ENCODE data around the gene DCK. TPM values are rescaled to one million over a fixed set of nuclear protein-coding genes. Genes with fewer than 3 reads are reported as not detected.

Gene DCK
- total RNA-seq, 1 experiment from 2014 or later, result 8.0 TPM

- H3K9me3 Mint-ChIP-seq (ENCODE audit: unreplicated experiment), result no peaks in the 10 kb centered on the region
- H3K4me3 Mint-ChIP-seq (ENCODE audit: unreplicated experiment), result peak overlapping the region; percentile 85
- no peak for TF ChIP-seq CTCF (IDR thresholded peaks at IDR 0.05; ENCODE audit: unreplicated experiment)
- POLR2A ChIA-PET, result interaction anchor here (0.7 to 2.2 kb wide), 10 partner anchors 10 to 470 kb away, joined by 3 to 20 read pairs (median 4); partner anchors contain the start of genes GRSF1 and UTP3
- BruUV-seq (replicated peaks), result no TSS peak
- intact Hi-C loops (cut with micrococcal nuclease), result loop anchor here (5.0 kb wide), 2 partner anchors 90 to 305 kb away; partner anchors contain the start of genes MOB1B and UTP3
- no peaks in the 10 kb centered on the region for H3K27me3 Mint-ChIP-seq (ENCODE audit: insufficient read depth, unreplicated experiment)
- DNase-seq (ENCODE audit: unreplicated experiment), result peak; percentile 42
- peaks cover 7% of the 10 kb centered on the region for H3K36me3 Mint-ChIP-seq (ENCODE audit: insufficient read depth, unreplicated experiment)
- peaks cover 24% of the 10 kb centered on the region for H3K4me1 Mint-ChIP-seq (ENCODE audit: insufficient read depth, unreplicated experiment)
- H3K27ac Mint-ChIP-seq (ENCODE audit: low read depth, unreplicated experiment), result peak overlapping the region; percentile 85
- CTCF ChIA-PET, result no interaction called here
Measured at GRCh38 chr4:70992391-70992881, 1.0 kb upstream of the DCK start.

GRCh38 chr4:70994069-70994366 is 569 bp downstream of the DCK start:
- CTCF ChIA-PET, result interaction anchor here (0.6 to 2.0 kb wide), 7 partner anchors 15 to 1824 kb away, joined by 3 to 11 read pairs (median 4); partner anchors contain the start of genes MOB1B and UTP3
- intact Hi-C loops (cut with micrococcal nuclease), result loop anchor here (5.0 kb wide), 2 partner anchors 92 to 307 kb away; partner anchors contain the start of genes MOB1B and UTP3
- Mint-ChIP-seq H3K4me3 (ENCODE audit: unreplicated experiment) (peak overlapping the region; percentile 85), H3K9me3 (ENCODE audit: unreplicated experiment) (no peaks in the 10 kb centered on the region), H3K27me3 (ENCODE audit: insufficient read depth, unreplicated experiment) (no peaks in the 10 kb centered on the region), H3K27ac (ENCODE audit: low read depth, unreplicated experiment) (peak overlapping the region; percentile 85), H3K36me3 (ENCODE audit: insufficient read depth, unreplicated experiment) (peaks cover 10% of the 10 kb centered on the region), H3K4me1 (ENCODE audit: insufficient read depth, unreplicated experiment) (peaks cover 26% of the 10 kb centered on the region)
- no TSS peak for BruUV-seq (replicated peaks)
- no peak for DNase-seq (ENCODE audit: unreplicated experiment)
- POLR2A ChIA-PET, result interaction anchor here (0.7 to 2.4 kb wide), 14 partner anchors 9 to 1122 kb away, joined by 3 to 22 read pairs (median 5); partner anchors contain the start of genes GRSF1, MOB1B and UTP3
- no peak for TF ChIP-seq CTCF (IDR thresholded peaks at IDR 0.05; ENCODE audit: unreplicated experiment)

- BruUV-seq (replicated peaks), result TSS peak; percentile 31
- Mint-ChIP-seq H3K27ac (ENCODE audit: low read depth, unreplicated experiment) (peak overlapping the region; percentile 85), H3K27me3 (ENCODE audit: insufficient read depth, unreplicated experiment) (no peaks in the 10 kb centered on the region), H3K36me3 (ENCODE audit: insufficient read depth, unreplicated experiment) (peaks cover 16% of the 10 kb centered on the region), H3K4me3 (ENCODE audit: unreplicated experiment) (peak overlapping the region; percentile 85), H3K9me3 (ENCODE audit: unreplicated experiment) (no peaks in the 10 kb centered on the region), H3K4me1 (ENCODE audit: insufficient read depth, unreplicated experiment) (peaks cover 26% of the 10 kb centered on the region)
- ChIA-PET POLR2A (interaction anchor here (0.6 to 2.4 kb wide), 9 partner anchors 16 to 349 kb away, joined by 3 to 22 read pairs (median 6); partner anchors contain the start of genes GRSF1, MOB1B and UTP3), CTCF (interaction anchor here (0.6 to 2.0 kb wide), 9 partner anchors 10 to 675 kb away, joined by 3 to 11 read pairs (median 4); partner anchors contain the start of genes MOB1B and UTP3)
- intact Hi-C loops (cut with micrococcal nuclease), result loop anchor here (5.0 kb wide), 2 partner anchors 92 to 307 kb away; partner anchors contain the start of genes MOB1B and UTP3
- no peak for TF ChIP-seq CTCF (IDR thresholded peaks at IDR 0.05; ENCODE audit: unreplicated experiment)
- no peak for DNase-seq (ENCODE audit: unreplicated experiment)
Measured at GRCh38 chr4:70994387-70995099, 1.1 kb downstream of the DCK start.

- ChIA-PET POLR2A (interaction anchor here (0.9 to 2.1 kb wide), 4 partner anchors 14 to 295 kb away, joined by 3 to 6 read pairs (median 4); no protein-coding TSS in a partner anchor), CTCF (interaction anchor here (0.6 to 1.2 kb wide), 5 partner anchors 250 to 501 kb away, joined by 3 to 4 read pairs (median 3); no protein-coding TSS in a partner anchor)
- Mint-ChIP-seq H3K36me3 (ENCODE audit: insufficient read depth, unreplicated experiment) (peaks cover 19% of the 10 kb centered on the region), H3K4me1 (ENCODE audit: insufficient read depth, unreplicated experiment) (peaks cover 26% of the 10 kb centered on the region), H3K9me3 (ENCODE audit: unreplicated experiment) (peaks cover 6% of the 10 kb centered on the region), H3K27me3 (ENCODE audit: insufficient read depth, unreplicated experiment) (no peaks in the 10 kb centered on the region), H3K27ac (ENCODE audit: low read depth, unreplicated experiment) (no peak overlapping the region), H3K4me3 (ENCODE audit: unreplicated experiment) (no peak overlapping the region)
- TF ChIP-seq CTCF (IDR thresholded peaks at IDR 0.05; ENCODE audit: unreplicated experiment), result no peak
- intact Hi-C loops (cut with micrococcal nuclease), result no loop called here
- no peak for DNase-seq (ENCODE audit: unreplicated experiment)
- BruUV-seq (replicated peaks), result no TSS peak
Measured at GRCh38 chr4:70996018-70996360, 2.5 kb downstream of the DCK start.

Measured in MCF 10A (cell line).